Activated CD8-positive, alpha-beta T cell treated with anti-CD3 and anti-CD28 coated beads for 36 hours (primary cell): Measurements from ENCODE around the gene PTGR1. TPM values are rescaled to one million over a fixed set of nuclear protein-coding genes. Genes with fewer than 3 reads are reported as not detected.

Experiments used
- ATAC-seq: fragments of 200-7000 bp; cut with Tn5 transposase; one replicate; pipeline ENCODE4 v1.10.0; 2021; ENCODE audit warnings: mild to moderate bottlenecking, moderate library complexity
- CTCF ChIA-PET: fragments of 350-600 bp; sonication (Branson Sonifier 250); formaldehyde crosslinking; loops from one replicate; lab custom pipeline; 2021; ENCODE audit warnings: antibody characterized with exemption; lab: Charles Lee
- POLR2A ChIA-PET: fragments of 350-600 bp; sonication (Branson Sonifier 250); formaldehyde crosslinking; loops from one replicate; lab custom pipeline; 2021; ENCODE audit warnings: antibody characterized with exemption; lab: Charles Lee
- DNase-seq: peaks from one replicate; pipeline ENCODE4 v3.0.0-alpha.2; 2020
- H3K27ac Mint-ChIP-seq: one replicate; pipeline ENCODE4 v1.8.0; 2021; ENCODE audit warnings: mild to moderate bottlenecking, mixed read lengths
- H3K27me3 Mint-ChIP-seq: one replicate; pipeline ENCODE4 v1.8.0; 2021; ENCODE audit warnings: mixed read lengths
- H3K36me3 Mint-ChIP-seq: one replicate; pipeline ENCODE4 v1.8.0; 2021; ENCODE audit warnings: low read depth, mixed read lengths
- H3K4me1 Mint-ChIP-seq: one replicate; pipeline ENCODE4 v1.8.0; 2021; ENCODE audit warnings: low read depth, mixed read lengths
- H3K4me3 Mint-ChIP-seq: one replicate; pipeline ENCODE4 v1.8.0; 2021; ENCODE audit warnings: mild to moderate bottlenecking, moderate library complexity, mixed read lengths
- H3K9me3 Mint-ChIP-seq: one replicate; pipeline ENCODE4 v1.8.0; 2021; ENCODE audit warnings: mixed read lengths
- CTCF ChIP-seq: fragments of 200-600 bp; IDR thresholded peaks from one replicate; pipeline ENCODE4 v1.8.0; 2022; ENCODE audit warnings: antibody characterized with exemption, mild to moderate bottlenecking
- intact Hi-C: fragments of 100-400 bp; cut with micrococcal nuclease; formaldehyde crosslinking; loops from one replicate; pipeline ENCODE4 v1.10.0; 2022
- total RNA-seq, 2 experiments: library from RNA; stranded (reverse); gene quantifications; one replicate each; pipeline ENCODE4 v1.2.3, GENCODE V29; 2021

The PTGR1 gene
- total RNA-seq, 2 experiments from 2014 or later, result 1.7 to 1.8 TPM

GRCh38 chr9:111615928-111616327, 16.5 kb upstream of the PTGR1 start:
- POLR2A ChIA-PET, result no interaction called here
- intact Hi-C loops, result no loop called here

GRCh38 chr9:111613436-111614040, 14.1 kb upstream of the PTGR1 start:
- POLR2A ChIA-PET, result no interaction called here
- CTCF ChIA-PET, result interaction anchor here (2.4 to 2.6 kb wide), 2 partner anchors 8 to 15 kb away, joined by 10 to 15 read pairs; no protein-coding TSS in a partner anchor
- H3K4me3 Mint-ChIP-seq, result no peak overlapping the region
- H3K9me3 Mint-ChIP-seq, result no peaks in the 10 kb centered on the region
- DNase-seq (no peak), ATAC-seq (no peak)
- no peak overlapping the region for H3K27ac Mint-ChIP-seq
- no peak for TF ChIP-seq CTCF
- no peaks in the 10 kb centered on the region for H3K36me3 Mint-ChIP-seq
- H3K27me3 Mint-ChIP-seq, result peaks cover 18% of the 10 kb centered on the region
- H3K4me1 Mint-ChIP-seq, result no peaks in the 10 kb centered on the region
- intact Hi-C loops, result no loop called here

More at GRCh38 chr9:111615928-111616327, 16.5 kb upstream of the PTGR1 start:
- TF ChIP-seq CTCF, result no peak
- no peak for DNase-seq
- Mint-ChIP-seq H3K4me1 (no peaks in the 10 kb centered on the region), H3K27me3 (peaks cover 7% of the 10 kb centered on the region), H3K36me3 (no peaks in the 10 kb centered on the region), H3K4me3 (no peak overlapping the region), H3K9me3 (no peaks in the 10 kb centered on the region), H3K27ac (no peak overlapping the region)
- CTCF ChIA-PET, result interaction anchor here (0.6 to 1.4 kb wide), 3 partner anchors 18 to 373 kb away, joined by 3 to 4 read pairs (median 3); no protein-coding TSS in a partner anchor
- ATAC-seq, result no peak

GRCh38 chr9:111610845-111611244, 11.4 kb upstream of the PTGR1 start:
- peaks cover 15% of the 10 kb centered on the region for H3K27me3 Mint-ChIP-seq
- H3K9me3 Mint-ChIP-seq, result no peaks in the 10 kb centered on the region
- no peaks in the 10 kb centered on the region for H3K36me3 Mint-ChIP-seq
- ATAC-seq, result no peak
- intact Hi-C loops, result no loop called here
- ChIA-PET POLR2A (no interaction called here), CTCF (interaction anchor here (0.9 to 1.6 kb wide), 3 partner anchors 10 to 12 kb away, joined by 3 to 4 read pairs (median 4); no protein-coding TSS in a partner anchor)
- H3K27ac Mint-ChIP-seq, result no peak overlapping the region
- no peak overlapping the region for H3K4me3 Mint-ChIP-seq
- no peak for DNase-seq
- no peak for TF ChIP-seq CTCF
- H3K4me1 Mint-ChIP-seq, result no peaks in the 10 kb centered on the region

GRCh38 chr9:111610149-111610548, 10.7 kb upstream of the PTGR1 start:
- TF ChIP-seq CTCF, result no peak
- ChIA-PET CTCF (interaction anchor here (0.9 to 1.6 kb wide), 3 partner anchors 10 to 12 kb away, joined by 3 to 4 read pairs (median 4); no protein-coding TSS in a partner anchor), POLR2A (no interaction called here)
- no peaks in the 10 kb centered on the region for H3K4me1 Mint-ChIP-seq
- ATAC-seq (no peak), DNase-seq (no peak)
- H3K27ac Mint-ChIP-seq, result no peak overlapping the region
- H3K9me3 Mint-ChIP-seq, result no peaks in the 10 kb centered on the region
- no peaks in the 10 kb centered on the region for H3K36me3 Mint-ChIP-seq
- intact Hi-C loops, result no loop called here
- peaks cover 15% of the 10 kb centered on the region for H3K27me3 Mint-ChIP-seq
- H3K4me3 Mint-ChIP-seq, result no peak overlapping the region

- intact Hi-C loops, result no loop called here
- no peak for TF ChIP-seq CTCF
- ChIA-PET POLR2A (interaction anchor here (1.6 kb wide), 1 partner anchor 26 kb away, joined by 3 read pairs; the partner anchor contains the start of gene DNAJC25), CTCF (no interaction called here)
- H3K27me3 Mint-ChIP-seq, result peaks cover 20% of the 10 kb centered on the region
- no peak overlapping the region for H3K4me3 Mint-ChIP-seq
- no peaks in the 10 kb centered on the region for H3K4me1 Mint-ChIP-seq
- H3K27ac Mint-ChIP-seq, result no peak overlapping the region
- ATAC-seq (no peak), DNase-seq (no peak)
- no peaks in the 10 kb centered on the region for H3K36me3 Mint-ChIP-seq
- H3K9me3 Mint-ChIP-seq, result no peaks in the 10 kb centered on the region
These were observed 5.7 kb upstream of the PTGR1 start for GRCh38 chr9:111605041-111605559.
